T47D (cell line): Measurements from ENCODE around the gene GBE1.
A peak's percentile ranks its signal among the peaks of the same experiment; 100 is the strongest.
"Not testable (repeated sequence)": the region's sequence is repeated elsewhere in the genome, so short reads cannot be mapped to it uniquely, and the experiment has no call there.

Source experiments
- DNase-seq, 2 experiments: peaks; one replicate each; pipeline versions ENCODE4 v3.0.0 to v3.0.0-alpha.2; 2011 to 2012; ENCODE audit warnings: low read depth in 1 of 2, low spot score in 1 of 2
- JUND ChIP-seq: IDR thresholded peaks from 2 replicates; pipeline ENCODE4 v1.6.1; 2012; ENCODE audit warnings: low read depth
- in situ Hi-C: cut with HindIII; loops from 2 replicates; pipeline ENCODE4 v1.10.0; 2016; ENCODE audit warnings: low sequenced_read_pairs, low pct_unique_long_range_greater_than_20kb

GBE1 gene

GRCh38 chr3:81760924-81761903 is at the start of gene GBE1:
GBE1 (minus strand) TSS chr3:81761645; CDS start chr3:81761517, 128 bp downstream.
- peak; percentile 77 to 90 for DNase-seq
- in situ Hi-C loops = no loop called here
- TF ChIP-seq JUND = no peak

- in situ Hi-C loops = no loop called here
- TF ChIP-seq JUND = no peak
- DNase-seq = no peak
Measured at GRCh38 chr3:81808900-81809299, 47.5 kb upstream of the GBE1 start.

- DNase-seq = peak in 1 of 2 experiments; percentile 12
- in situ Hi-C loops = no loop called here
- no peak for TF ChIP-seq JUND
Measured at GRCh38 chr3:81799403-81799802, 38.0 kb upstream of the GBE1 start.

- no peak for DNase-seq
- in situ Hi-C loops = no loop called here
- no peak for TF ChIP-seq JUND
Measured at GRCh38 chr3:81793410-81793809, 32.0 kb upstream of the GBE1 start.

GRCh38 chr3:81790117-81790516 is 28.7 kb upstream of the GBE1 start:
- in situ Hi-C loops = no loop called here
- DNase-seq = no peak
- no peak for TF ChIP-seq JUND

- no peak for TF ChIP-seq JUND
- DNase-seq = no peak
- in situ Hi-C loops = no loop called here
Measured at GRCh38 chr3:81789691-81790090, 28.2 kb upstream of the GBE1 start.

- DNase-seq = no peak
- TF ChIP-seq JUND = no peak
- in situ Hi-C loops = no loop called here
Measured at GRCh38 chr3:81788610-81789009, 27.2 kb upstream of the GBE1 start.

- in situ Hi-C loops = no loop called here
- TF ChIP-seq JUND = no peak
- no peak for DNase-seq
Measured at GRCh38 chr3:81788044-81788443, 26.6 kb upstream of the GBE1 start.

GRCh38 chr3:81782585-81782984 is 21.1 kb upstream of the GBE1 start:
- in situ Hi-C loops = no loop called here
- DNase-seq = no peak
- no peak for TF ChIP-seq JUND

GRCh38 chr3:81778678-81779182 is 17.3 kb upstream of the GBE1 start:
- no peak for TF ChIP-seq JUND
- no peak for DNase-seq
- in situ Hi-C loops = no loop called here

- TF ChIP-seq JUND = no peak
- in situ Hi-C loops = no loop called here
- DNase-seq = no peak
Measured at GRCh38 chr3:81776643-81777042, 15.2 kb upstream of the GBE1 start.

GRCh38 chr3:81770710-81771109 is 9.3 kb upstream of the GBE1 start:
- TF ChIP-seq JUND = no peak
- in situ Hi-C loops = no loop called here

GRCh38 chr3:81769299-81769698 is 7.9 kb upstream of the GBE1 start:
- in situ Hi-C loops = no loop called here
- DNase-seq = no peak
- TF ChIP-seq JUND = no peak

More at GRCh38 chr3:81770710-81771109, 9.3 kb upstream of the GBE1 start:
- no peak for DNase-seq

GRCh38 chr3:81767250-81767859 is 5.9 kb upstream of the GBE1 start:
- in situ Hi-C loops, DNase-seq: not testable (repeated sequence)
